Thoracic aorta (tissue), 2 donors: ENCODE measurements around the gene SLC4A2. TPM values are rescaled to one million over a fixed set of nuclear protein-coding genes. Genes with fewer than 3 reads are reported as not detected.

Experiments used
- ATAC-seq: fragments of 150-250 bp; one replicate; pipeline ENCODE4 v1.8.0; 2017; ENCODE audit warnings: low read depth; ENCODE audit not compliant: insufficient number of reproducible peaks, low FRiP score
- DNase-seq: peaks from one replicate; pipeline ENCODE4 v3.0.0-alpha.2; 2020; ENCODE audit warnings: low spot score
- H3K27ac ChIP-seq, 2 donors: fragments of 200-600 bp; sonication (generic); 1 replicate in 1 of 2; 2 replicates in 1 of 2; pipeline ENCODE4 v1.5.1; 2016; ENCODE audit warnings: mild to moderate bottlenecking in 2 of 2, moderate library complexity in 2 of 2
- H3K27me3 ChIP-seq: fragments of 200-600 bp; sonication (generic); replicated peaks from 2 replicates; pipeline ENCODE4 v1.6.0; 2016; ENCODE audit warnings: mild to moderate bottlenecking; ENCODE audit not compliant: insufficient read depth
- H3K36me3 ChIP-seq: fragments of 200-600 bp; sonication (generic); one replicate; pipeline ENCODE4 v1.5.1; 2016
- H3K4me1 ChIP-seq, 2 donors: fragments of 200-600 bp; sonication (generic); 1 replicate in 1 of 2; 2 replicates in 1 of 2; pipeline versions ENCODE4 v1.5.1 to v1.6.0; 2016; ENCODE audit warnings: low read depth in 2 of 2, mild to moderate bottlenecking in 1 of 2; ENCODE audit not compliant: control insufficient read depth in 1 of 2
- H3K4me3 ChIP-seq: fragments of 200-600 bp; sonication (generic); 2 replicates; pipeline ENCODE4 v1.5.1; 2016; ENCODE audit warnings: mild to moderate bottlenecking
- H3K9me3 ChIP-seq: fragments of 200-600 bp; sonication (generic); 2 replicates; pipeline ENCODE4 v1.5.1; 2016
- CTCF ChIP-seq: fragments of 200-600 bp; sonication (generic); IDR thresholded peaks from one replicate; pipeline ENCODE4 v1.5.1; 2019; ENCODE audit warnings: antibody characterized with exemption
- total RNA-seq, 2 donors: library from RNA; depleted of rRNA; stranded (reverse); fragments of >200 nt; gene quantifications; one replicate each; pipeline versions ENCODE4 v1.1.0 to v1.2.3, GENCODE V29; 2016

The SLC4A2 gene
- total RNA-seq, 2 donors from 2014 or later = 89.1 to 119 TPM

DNA sequence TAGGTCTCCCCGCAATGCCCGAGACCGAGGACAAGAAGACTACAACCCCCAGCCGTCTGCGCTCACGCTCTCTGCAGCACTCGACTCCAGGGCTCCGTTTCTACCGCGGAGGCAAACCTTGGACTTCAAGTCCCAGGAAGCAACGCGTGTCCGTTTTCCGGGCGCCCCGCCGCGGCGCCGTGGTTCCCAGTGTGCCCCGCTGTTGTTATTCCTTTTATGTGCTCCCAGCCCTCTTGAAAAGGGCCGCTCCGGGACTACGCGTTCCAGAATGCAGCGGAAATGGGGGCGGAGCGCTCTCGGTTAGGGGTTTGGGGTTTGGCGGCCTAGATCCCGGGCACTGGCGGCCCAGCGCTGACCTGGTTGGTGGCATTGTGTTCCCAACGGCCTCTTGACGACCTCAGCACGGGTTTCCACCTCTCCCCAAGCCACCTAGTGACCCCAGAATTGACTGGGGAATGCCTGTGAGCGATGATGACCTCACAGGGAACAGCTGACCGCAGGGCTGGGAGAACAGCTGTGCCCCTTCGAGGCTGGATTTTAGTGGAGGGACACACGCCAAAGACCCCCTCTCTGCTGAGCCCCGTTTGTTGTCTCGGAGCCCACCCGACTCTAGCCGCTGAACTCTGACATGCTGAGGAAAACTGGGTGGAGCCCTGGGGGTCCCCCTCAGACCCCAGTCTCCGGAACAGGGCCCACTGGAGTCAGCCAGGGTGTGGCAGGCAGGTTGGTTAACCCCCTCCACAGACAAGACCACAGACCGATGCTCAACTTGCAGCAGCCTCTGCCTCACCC lies 1.2 kb upstream of the SLC4A2 start:
- no peaks in the 10 kb centered on the region for H3K27me3 ChIP-seq
- no peaks in the 10 kb centered on the region for H3K9me3 ChIP-seq
- peak overlapping the region; percentile 98 for H3K4me3 ChIP-seq
- peaks cover 37 to 50% of the 10 kb centered on the region in 2 donors for H3K4me1 ChIP-seq
- TF ChIP-seq CTCF = no peak
- H3K36me3 ChIP-seq = no peaks in the 10 kb centered on the region
- DNase-seq (peak; percentile 97), ATAC-seq (peak; percentile 92)
- H3K27ac ChIP-seq = peak overlapping the region; percentile 81 to 97

- DNase-seq (no peak), ATAC-seq (no peak)
- Histone ChIP-seq H3K36me3 (no peaks in the 10 kb centered on the region), H3K4me3 (peak overlapping the region; percentile 98), H3K9me3 (no peaks in the 10 kb centered on the region), H3K27ac (peak overlapping the region; percentile 81 to 97), H3K4me1 (peaks cover 37 to 56% of the 10 kb centered on the region in 2 donors), H3K27me3 (no peaks in the 10 kb centered on the region)
- no peak for TF ChIP-seq CTCF
Observed at GRCh38 chr7:151058781-151059366, 515 bp upstream of the SLC4A2 start.

DNA sequence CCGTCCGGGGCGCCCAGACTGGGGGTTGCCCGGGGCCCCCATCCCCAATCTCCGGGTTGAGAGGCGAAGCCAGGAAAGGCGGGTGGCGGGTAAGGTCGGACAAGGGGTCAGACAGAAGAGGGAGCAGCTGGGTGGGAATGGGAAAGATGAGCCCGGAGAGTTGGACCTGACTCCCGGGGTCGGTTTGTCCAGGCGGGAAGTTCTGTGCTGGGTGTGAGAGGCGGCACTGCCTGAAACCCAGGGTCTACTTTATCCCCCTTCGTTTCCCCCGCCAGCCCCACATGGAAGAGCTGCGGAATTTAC lies 675 bp downstream of the SLC4A2 start:
- H3K27me3 ChIP-seq = no peaks in the 10 kb centered on the region
- no peak for TF ChIP-seq CTCF
- ATAC-seq (no peak), DNase-seq (no peak)
- peak overlapping the region; percentile 98 for H3K4me3 ChIP-seq
- peaks cover 37 to 56% of the 10 kb centered on the region in 2 donors for H3K4me1 ChIP-seq
- H3K9me3 ChIP-seq = no peaks in the 10 kb centered on the region
- H3K27ac ChIP-seq = peak overlapping the region; percentile 43 to 97
- H3K36me3 ChIP-seq = peaks cover 6% of the 10 kb centered on the region

DNA sequence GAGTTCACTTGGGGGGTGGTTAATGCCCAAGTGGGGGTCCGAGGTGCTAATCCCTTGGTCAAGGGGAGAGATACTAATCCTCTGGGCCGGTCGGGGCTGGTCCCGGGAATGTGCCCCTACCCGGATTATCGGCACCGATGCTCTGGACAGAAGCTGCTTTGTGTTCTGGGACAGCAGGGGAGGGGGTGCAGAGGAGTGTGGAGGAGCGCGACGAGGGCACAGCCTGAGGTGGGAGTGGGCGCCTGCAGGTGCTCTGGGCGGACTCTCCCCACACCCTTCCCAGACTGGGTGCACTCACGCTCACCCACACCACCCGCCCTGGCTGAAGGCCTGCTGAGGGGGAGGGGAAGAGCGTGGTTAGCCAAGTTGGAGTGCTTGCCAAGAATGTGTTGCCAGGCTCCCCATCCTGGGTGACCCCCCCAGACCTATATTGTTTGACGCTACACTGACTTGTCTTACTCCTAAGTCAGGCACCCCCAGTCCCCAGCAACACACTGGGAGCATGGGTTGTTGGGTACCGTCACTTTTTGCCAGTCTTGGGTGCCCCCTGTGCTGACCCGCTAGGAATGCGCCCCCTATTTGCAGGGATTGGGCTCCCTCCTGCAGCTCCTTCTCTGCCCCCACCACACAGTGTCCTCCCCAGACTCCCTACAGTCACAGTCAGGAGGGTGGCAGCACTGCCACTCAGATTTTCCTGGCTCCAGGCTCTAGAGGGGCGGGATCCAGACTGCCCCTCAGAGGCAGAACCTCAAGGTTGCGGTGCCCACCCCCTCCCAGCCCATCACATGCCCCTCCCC lies 1.2 kb downstream of the SLC4A2 start:
- no peak for TF ChIP-seq CTCF
- DNase-seq = no peak
- peak overlapping the region; percentile 98 for H3K4me3 ChIP-seq
- H3K27me3 ChIP-seq = no peaks in the 10 kb centered on the region
- H3K36me3 ChIP-seq = peaks cover 11% of the 10 kb centered on the region
- H3K27ac ChIP-seq = peak overlapping the region; percentile 43 to 97
- H3K4me1 ChIP-seq = peaks cover 37 to 56% of the 10 kb centered on the region in 2 donors
- H3K9me3 ChIP-seq = no peaks in the 10 kb centered on the region
- no peak for ATAC-seq
